GM21526 (cell line): Measurements from ENCODE around the gene SP9.

Experiments used
- ATAC-seq: cut with Tn5 transposase; IDR thresholded peaks from one replicate; pipeline ENCODE4 v1.9.1; 2021; ENCODE audit warnings: moderate library complexity; ENCODE audit not compliant: unreplicated experiment, low FRiP score

SP9 gene

DNA sequence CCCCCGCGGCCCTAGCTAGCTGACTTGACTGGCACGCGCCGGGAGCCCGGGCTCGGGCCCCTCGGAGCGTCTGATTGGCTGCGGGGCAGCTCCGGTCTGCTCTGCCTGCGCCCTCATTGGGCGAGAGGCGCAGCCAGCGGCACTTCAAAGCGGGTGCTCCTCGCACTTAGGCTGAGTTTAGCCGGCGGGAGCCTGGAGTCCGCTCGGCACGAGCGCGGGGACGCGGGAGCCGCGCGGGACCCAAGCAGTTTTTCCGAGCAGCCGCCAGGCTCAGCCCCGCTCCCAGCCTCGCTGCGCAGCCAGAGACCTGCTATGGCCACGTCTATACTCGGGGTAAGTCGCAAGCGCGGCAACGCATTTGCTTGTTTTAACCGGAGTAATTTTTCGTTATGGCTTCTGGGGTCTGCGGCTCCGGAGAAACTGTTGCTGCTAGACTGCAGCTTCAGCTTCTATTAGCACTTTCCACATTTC lies at the start of gene SP9:
Gene SP9 (plus strand): TSS at position 174 of the 471 bp plus-strand sequence. CDS start 139 bp downstream, at position 313.
- ATAC-seq: no peak

DNA sequence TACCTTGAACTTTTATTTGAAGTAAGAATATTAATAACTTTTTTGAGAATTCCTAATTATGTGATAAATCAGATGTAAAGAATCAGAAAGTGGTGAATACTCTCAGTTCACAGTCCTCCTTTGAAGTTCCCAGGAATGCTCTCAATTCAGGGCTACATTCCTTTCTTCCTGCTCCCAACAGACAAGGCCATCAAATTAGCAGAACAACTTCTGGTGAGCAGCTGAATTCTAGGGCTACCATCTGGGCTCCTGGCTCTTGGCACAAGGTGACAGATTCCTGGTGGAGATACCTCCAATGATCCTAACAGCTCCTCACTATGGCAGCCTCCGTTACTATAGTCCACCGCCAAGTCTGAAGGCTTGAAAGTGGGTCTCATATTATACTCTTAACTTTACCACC lies 48.6 kb upstream of the SP9 start:
- ATAC-seq: no peak

- ATAC-seq: no peak
Measured at GRCh38 chr2:174292908-174293307, 41.8 kb upstream of the SP9 start.

- no peak for ATAC-seq
Measured at GRCh38 chr2:174300114-174300513, 34.6 kb upstream of the SP9 start.

- no peak for ATAC-seq
Measured at GRCh38 chr2:174312581-174313234, 22.0 kb upstream of the SP9 start.

- ATAC-seq: no peak
Measured at GRCh38 chr2:174322149-174322548, 12.6 kb upstream of the SP9 start.

GRCh38 chr2:174322746-174323145 lies 12.0 kb upstream of the SP9 start:
- ATAC-seq: no peak

- no peak for ATAC-seq
Measured at GRCh38 chr2:174324530-174324929, 10.2 kb upstream of the SP9 start.

- ATAC-seq: no peak
Measured at GRCh38 chr2:174325373-174326160, 9.2 kb upstream of the SP9 start.

DNA sequence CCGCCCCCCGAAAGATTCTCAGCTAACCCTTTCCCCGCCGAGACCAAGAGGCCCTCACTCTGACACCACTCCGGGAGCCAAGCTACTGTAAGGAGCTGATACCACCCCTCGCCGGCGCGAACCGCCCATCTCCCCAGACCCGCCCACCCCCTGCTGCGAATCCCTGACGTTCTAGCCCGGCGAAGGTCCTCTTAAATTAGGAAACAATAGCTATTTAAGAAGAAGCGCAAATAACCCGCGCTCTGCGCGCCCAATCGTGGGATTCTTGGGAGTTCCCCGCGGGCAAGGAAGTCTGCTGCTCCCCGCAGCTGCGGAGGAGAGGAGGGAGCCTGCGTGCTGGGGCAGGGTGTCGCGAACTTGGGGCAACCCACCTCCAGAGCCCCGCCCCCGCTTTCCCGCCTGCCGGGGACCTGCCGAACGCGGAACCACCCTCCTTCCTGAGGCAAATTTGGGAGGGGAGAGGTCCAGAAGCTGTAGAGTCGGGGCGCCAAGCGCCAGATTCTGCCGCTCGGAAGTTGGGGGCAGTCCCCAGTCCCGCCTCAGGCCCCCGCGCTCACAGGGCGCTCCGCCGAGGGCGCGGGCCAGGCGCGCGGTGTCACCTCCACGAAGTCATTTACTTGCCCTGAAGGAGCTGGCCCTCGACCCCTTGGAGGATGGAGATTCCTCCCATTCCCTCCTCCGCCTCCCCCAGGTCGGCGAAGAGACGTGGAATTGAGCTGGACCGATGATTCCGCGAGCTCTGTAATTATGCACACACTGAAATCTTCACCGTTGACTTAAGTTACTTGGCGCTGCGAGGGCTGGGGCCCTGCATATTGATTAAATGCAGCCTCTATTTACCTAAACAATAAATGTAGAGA lies 8.4 kb upstream of the SP9 start:
- ATAC-seq: no peak

DNA sequence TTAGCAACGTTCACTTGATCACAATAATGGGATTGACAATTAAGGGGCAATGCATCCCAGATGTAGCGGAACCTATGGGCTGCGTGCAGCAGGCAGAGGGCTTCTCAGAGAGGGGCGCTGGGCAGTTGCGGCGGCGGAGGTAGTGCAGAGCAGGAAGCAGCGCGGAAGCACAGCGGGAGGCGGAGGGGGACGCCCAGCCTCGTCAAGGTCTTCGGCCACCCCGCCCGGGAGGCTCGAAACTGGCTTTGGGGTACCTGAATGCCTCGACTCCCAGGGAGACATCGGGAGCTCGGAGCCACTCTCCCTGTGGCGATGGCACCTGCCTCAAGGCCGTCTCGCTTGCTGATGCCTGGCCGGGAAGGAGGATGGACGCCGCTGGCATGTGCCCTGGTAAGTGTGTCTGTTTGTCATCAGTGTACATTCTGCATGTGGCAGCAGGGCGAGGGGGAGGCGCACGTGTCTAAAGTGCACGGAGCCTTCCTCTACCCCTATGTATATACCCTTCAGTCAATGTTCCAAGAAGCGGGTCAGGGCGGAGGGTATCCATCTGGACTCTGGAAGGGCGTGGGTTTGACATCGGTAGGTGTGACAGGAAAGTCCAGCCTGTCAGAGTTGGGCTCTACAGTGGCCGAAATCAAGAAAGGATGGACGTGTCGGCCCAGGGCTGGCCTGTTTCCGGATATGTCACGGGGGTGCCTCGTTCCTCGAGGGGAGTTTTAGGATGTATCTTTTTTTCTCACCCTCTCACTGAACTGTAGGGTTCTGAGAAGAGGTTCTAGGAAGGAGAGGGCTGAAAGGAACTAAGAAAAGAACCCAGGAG lies 7.5 kb upstream of the SP9 start:
- ATAC-seq: no peak

DNA sequence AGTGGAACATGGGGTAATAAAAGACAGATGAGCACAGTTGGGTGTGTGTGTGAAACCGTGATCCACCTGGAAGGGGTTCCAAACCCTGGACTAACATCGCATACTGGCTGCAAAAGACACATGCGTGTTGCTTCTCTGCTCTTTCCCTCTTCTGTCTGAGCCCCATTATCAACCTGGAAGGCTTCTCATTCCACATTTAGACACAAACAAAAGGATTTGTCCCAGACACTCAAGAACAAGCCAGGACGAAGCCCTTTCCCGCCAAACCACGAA lies 7.0 kb upstream of the SP9 start:
- no peak for ATAC-seq

DNA sequence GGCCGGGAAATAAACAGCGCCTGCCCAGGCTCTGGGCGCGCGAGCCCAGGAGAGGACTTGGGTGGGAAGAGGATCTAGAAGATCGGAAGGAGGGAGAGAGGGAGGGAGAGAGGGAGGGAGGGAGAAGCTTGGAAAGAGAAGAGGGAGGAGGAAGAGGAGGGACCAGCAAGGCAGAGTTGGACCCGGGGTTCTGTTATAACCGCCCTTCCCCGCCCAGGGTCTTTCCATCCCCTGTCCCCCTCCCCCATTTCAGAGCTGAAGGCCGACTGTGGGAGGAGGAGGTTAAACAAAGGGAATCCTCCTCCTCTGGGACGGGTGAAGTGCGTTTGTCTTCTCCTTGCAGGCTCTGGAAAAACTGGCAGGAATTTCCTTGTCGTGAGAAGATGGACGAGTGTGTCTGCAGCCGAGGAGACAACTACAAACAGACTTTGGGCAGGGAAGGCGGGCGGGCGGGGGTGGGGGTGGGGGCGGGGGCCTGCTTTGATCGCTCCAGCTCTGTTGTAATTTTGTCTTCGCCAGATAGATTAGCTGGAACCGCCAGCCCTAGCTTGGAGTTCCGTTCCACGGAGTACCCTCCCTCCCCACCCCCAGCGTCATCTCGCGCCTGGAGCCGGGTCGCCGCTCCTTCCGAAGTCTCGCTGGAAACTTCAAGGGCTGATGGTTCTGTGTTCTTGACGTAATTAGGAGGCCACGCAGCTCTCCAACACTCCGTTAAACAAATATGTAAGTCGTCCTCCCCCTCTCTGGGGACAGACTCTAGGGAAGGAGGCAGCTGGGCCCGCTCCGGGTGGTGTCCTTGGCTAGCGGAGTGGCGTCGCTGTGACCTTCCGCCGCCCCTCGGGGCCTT lies 6.4 kb upstream of the SP9 start:
- no peak for ATAC-seq

GRCh38 chr2:174328961-174329715 lies 5.6 kb upstream of the SP9 start:
- no peak for ATAC-seq

DNA sequence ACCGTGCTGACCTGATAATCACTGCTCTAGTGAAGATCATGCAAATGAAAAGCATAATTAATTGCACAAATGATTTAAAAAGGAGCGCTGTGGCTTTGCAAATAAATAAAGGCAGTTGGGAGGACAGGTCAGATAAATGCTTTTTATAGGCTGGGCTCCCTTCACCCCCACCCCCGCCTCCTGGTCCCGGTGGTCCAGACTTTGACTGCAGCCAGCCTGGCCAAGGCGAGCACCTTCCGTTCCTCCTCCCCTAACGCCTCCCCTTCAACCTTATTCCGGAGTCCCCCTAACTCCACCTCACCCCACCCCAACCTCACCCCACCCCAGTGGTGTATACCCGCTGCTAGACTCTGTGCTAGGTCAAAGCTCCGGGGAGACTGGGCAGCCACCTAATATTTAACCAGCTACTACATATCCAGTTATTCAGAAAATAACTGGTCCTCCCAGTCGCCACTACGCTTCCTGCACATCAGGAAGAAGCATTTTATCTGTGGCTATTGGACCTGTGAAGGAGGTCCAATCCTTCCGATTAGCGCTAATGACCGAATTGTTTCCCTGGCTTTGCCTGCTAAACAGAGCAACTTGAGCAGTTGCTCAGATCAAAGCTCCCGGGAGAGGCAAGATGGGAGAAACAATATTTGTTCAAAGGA lies 3.7 kb upstream of the SP9 start:
- no peak for ATAC-seq

GRCh38 chr2:174331595-174332216 lies 3.0 kb upstream of the SP9 start:
- ATAC-seq: no peak

DNA sequence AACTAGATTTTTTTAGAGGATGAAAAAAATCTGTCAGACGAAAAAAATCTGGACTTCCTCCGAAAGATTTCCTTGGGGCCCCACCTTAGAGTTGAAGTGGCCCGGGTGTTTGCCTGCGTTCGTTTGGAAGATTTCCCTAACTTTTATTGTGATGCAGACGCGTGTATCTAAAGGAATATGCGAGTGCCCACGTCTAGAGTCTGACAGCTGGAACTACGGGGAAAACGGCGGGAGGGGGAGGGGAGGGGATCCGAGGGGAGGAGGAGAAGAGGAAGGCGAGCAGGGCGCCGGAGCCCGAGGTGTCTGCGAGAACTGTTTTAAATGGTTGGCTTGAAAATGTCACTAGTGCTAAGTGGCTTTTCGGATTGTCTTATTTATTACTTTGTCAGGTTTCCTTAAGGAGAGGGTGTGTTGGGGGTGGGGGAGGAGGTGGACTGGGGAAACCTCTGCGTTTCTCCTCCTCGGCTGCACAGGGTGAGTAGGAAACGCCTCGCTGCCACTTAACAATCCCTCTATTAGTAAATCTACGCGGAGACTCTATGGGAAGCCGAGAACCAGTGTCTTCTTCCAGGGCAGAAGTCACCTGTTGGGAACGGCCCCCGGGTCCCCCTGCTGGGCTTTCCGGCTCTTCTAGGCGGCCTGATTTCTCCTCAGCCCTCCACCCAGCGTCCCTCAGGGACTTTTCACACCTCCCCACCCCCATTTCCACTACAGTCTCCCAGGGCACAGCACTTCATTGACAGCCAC lies 2.4 kb upstream of the SP9 start:
- no peak for ATAC-seq
